Stimulated activated CD4-positive, alpha-beta T cell treated with anti-CD3 and anti-CD28 coated beads, Interleukin-15, amount 100 ng/mL, for 48 hours (primary cell): Measurements from ENCODE around the gene DSCAM.
"Not testable (repeated sequence)": the region's sequence is repeated elsewhere in the genome, so short reads cannot be mapped to it uniquely, and the experiment has no call there.

Source experiments
- DNase-seq, 2 donors: peaks; one replicate each; pipeline ENCODE4 v3.0.0-alpha.2; 2020; ENCODE audit warnings: low read depth in 2 of 2

Gene DSCAM

DNA sequence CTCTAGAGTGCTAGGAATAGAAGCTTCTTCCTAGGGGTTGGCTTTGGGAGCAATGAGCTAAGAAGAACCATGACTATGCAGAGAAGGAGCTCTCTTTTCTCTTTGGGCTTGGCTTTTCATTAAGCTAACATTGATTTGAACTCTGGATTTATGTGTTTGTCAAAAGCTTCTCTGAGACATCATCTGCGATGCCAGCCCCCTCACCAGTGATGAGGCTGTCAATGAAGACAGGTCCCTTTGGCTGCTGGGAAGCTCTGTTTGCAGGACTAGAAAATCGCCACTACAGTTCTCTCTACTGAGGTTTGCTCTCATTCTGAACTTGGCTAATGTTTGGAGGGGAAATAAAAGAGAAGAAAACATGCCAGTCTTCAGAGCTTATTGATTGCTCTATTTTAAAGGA, 794.7 kb downstream of the DSCAM start:
- DNase-seq: no peak

DNA sequence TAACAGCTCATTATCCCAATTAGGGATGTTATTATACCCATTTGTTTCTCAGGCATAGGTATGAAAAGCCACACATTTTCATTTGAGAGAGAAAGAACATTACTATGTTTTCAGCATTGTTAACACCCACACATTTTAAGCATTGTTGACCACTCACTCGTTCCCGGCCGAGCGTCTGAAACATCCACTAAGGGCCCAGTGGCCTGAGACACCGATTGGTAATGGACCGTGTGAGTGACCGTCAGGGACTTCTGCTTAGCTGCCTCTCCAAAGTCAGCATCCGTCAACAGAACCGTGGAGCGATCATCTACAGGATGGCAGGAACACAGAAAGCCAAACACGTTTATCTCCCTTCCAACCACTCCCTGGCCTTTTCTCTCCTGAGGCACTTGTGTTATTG, 795.2 kb downstream of the DSCAM start:
- no peak for DNase-seq

GRCh38 chr21:40049931-40050290, 797.0 kb downstream of the DSCAM start:
- DNase-seq: no peak

GRCh38 chr21:40049031-40049930, 797.7 kb downstream of the DSCAM start:
- no peak for DNase-seq

- DNase-seq: no peak
Measured at GRCh38 chr21:40047993-40048730, 798.8 kb downstream of the DSCAM start.

DNA sequence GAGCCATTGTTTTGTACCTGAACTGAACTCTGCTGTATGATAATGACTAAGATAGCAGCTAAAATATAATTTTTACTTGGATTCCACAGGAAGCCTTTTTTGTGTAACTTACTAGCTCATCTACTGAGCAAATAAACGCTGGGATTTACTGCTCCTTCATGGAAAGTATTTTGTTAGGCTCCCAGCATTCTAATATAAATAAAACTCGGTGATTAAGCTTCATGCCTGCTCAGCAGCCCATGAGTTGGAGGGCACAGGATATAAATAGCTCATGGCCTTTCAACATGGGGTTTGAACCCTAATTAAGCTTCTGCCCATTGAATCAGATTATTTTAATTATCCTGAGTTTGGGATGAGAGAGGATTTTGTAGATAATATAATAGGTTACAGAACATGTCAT, 799.7 kb downstream of the DSCAM start:
- DNase-seq: no peak

DNA sequence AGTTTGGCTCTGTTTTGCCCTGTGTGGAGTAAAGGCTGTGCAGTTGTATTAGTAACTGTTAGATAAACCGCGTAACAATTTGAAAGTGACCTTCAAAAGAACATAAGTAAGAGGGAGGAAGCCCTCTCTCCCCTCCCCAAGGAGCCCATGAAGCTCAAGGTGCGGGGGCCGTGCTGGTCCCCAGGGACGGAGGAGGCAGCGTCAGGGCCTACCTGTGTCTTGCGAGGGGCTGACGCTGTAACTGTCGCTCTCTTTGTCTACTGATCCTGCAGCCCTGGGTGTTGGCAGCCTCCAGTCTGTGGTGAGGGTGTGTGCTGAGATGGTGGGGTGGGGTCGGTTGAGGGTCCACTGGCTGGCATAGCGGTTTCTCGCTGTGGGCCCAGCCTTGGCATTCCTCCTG, 803.1 kb downstream of the DSCAM start:
- no peak for DNase-seq

GRCh38 chr21:40043423-40043822, 803.5 kb downstream of the DSCAM start:
- no peak for DNase-seq

DNA sequence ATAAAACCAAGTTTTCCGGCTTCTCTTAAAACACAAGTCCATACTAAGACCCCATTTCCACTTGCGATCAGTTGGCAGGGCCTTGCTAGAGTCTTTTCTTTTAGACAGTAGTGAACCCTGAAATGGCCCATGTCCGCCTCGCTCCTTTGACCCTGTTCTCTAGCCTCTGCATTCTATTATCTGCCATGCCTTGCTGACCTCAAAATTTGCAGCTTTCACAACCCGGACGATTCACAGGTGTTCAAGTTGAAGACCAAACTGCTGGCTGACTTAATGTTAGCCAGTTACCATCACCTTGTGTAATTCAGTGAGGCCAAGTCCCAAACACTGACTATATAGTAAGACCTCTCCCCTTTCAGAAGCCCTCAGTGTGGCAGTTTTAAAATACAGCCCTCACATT, 805.5 kb downstream of the DSCAM start:
- no peak for DNase-seq

GRCh38 chr21:40033156-40033782, 813.7 kb downstream of the DSCAM start:
- DNase-seq: not testable (repeated sequence)

DNA sequence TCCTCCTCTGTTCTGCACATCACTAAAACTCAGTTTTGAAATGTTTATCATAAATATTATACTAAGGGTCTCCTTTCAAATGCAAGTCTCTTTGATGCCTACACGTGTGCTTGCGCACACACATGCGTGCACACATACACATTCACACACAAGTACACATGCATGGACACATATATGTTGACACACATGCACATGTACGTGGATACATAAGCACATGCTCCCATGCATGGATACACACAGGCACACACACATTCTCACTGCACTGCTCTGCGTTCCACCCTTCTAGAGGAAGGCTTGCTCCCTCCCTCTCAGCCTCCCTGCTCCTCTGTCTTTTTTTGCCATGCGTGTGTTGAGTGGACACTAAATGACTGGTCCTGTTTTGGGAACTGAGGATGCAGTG, 817.1 kb downstream of the DSCAM start:
- no peak for DNase-seq

DNA sequence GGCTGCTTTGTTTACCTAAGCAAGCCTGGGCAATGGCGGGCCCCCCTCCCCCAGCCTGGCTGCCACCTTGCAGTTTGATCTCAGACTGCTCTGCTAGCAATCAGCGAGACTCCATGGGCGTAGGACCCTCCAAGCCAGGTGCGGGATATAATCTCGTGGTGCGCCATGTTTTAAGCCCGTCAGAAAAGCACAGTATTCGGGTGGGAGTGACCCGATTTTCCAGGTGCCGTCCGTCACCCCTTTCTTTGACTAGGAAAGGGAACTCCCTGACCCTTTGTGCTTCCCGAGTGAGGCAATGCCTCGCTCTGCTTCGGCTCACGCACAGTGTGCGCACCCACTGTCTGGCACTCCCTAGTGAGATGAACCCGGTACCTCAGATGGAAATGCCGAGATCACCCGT, 818.6 kb downstream of the DSCAM start:
- not testable (repeated sequence) for DNase-seq

DNA sequence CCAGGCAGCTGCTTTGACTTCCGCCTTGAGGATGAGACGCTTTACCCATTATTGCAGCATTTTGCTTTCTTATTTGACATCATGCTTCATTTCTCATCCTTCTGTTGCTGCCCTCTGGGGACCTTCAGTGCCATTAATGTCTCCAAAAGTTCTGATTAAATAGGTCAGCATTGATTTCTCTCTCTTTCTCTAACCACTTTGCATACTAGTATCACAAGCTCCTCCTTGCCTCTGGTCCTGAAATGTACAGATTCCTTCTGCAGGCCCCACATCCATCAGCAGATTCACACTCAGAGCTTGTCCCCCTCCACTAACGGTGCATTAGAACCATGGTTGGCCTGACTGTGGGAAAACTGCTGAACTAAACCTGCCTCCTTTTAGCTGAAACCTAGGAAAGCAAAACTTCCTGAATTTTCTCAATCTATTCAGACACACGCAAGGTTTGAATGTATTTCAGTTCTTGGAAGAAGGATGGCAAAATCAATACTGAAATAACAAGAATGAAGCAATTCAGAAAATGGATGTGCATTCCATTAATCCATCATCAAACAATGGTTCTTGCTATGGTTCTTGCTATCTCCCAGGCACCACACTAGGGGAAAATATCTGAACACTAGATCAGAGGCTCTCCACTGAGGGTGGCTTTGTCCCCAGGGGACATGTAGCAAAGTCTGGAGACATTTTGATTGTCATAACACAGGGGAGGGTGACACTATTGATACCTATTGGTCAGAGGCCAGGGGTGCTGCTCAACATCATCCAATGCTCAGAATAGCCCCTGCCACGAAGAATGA, 825.2 kb downstream of the DSCAM start:
- no peak for DNase-seq

DNA sequence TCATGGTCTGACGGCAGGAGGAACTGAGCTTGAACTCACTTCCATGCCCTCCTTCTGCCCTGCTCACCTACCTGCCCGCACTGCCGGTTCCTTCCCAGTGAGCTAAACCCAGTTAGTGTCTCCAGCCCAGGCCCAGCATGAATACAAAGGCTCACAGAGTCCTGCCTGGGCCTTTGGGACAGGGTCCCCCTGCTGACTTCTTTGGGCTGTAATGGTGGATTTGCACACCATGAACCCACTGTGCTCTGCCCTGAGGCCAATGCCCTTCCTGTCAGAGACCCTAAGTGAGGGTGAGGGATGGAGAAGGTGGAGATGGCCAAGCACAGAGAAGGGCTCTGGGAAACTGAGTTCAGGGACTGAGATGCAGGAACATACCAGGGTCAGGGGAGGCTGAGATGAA, 826.3 kb downstream of the DSCAM start:
- DNase-seq: no peak

GRCh38 chr21:40018871-40019475, 828.0 kb downstream of the DSCAM start:
- DNase-seq: no peak

- DNase-seq: no peak
Measured at GRCh38 chr21:40016667-40017066, 830.3 kb downstream of the DSCAM start.

- DNase-seq: no peak
Measured at GRCh38 chr21:40016234-40016633, 830.7 kb downstream of the DSCAM start.

- no peak for DNase-seq
Measured at GRCh38 chr21:40015818-40016217, 831.1 kb downstream of the DSCAM start.

DNA sequence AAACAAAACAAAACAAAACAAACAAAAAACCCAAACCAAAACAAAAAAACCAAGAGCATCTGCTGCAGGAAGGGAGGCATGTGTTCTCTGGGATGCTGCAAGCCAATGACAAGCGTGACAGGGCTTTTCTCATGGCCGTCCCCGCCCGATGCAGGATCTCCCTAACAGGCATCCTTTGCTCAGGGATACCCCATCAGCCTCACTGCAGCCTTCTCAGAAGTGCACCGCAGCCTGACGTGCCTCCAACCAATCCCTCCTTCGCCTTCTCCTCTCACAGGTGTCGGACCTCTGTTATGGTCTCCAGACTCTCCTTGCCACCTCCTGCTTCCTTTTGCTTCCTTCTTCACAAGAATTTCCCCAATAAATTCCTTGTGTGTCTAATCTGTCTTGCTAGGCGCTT, 832.6 kb downstream of the DSCAM start:
- DNase-seq: no peak

DNA sequence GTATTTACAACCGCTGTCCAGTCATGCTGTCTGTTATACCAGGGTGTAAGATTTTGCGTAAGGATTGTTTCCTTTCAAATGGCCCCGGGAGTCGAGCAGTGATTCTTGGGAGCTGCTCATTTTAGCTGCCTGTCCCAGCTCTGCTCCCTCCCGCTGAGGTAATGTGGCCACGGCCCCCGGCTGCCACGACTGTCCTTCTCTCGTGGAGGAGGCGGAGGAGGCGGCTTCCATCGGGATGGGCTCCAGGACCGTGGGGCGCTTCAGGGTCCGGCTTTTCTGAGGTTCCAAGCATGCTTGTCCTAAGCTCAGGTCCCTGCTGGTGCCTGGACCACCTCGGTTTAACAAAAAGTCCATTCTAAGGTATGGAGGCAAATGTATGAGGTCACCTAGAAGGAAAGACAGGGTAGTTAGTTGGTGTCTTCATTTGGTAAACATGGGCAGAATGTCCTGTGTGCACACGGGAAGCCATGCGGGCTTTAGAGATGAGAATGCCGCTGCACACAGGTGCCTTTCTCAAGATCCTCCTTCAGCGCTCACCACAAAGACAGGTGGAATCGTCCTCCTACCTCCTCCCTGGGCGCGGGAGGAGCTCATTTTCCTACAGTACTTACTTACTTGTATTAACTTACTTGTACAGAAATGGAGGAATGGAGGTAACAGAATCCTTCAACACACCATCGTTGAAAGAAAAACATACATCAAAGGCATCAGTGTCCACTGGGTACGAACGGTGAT, 833.8 kb downstream of the DSCAM start:
- no peak for DNase-seq

DNA sequence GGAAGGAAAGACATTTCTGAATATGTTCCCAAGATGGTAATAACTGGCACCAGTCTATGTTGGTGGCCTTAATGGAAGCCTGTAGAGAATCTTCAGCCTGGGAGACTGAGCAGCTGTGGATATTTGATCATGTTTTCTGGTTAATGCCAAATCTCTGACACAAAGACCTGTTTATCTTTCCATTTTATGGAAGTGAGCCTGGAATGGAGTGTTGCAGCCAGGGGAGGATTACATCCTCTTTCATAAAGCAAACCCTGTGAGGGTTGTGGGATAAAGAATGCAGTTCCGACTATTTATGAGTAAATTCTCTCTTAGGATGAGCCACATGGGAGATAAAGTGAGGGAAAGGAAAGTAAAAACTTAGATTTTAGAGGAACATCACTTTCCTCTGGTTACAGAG, 835.6 kb downstream of the DSCAM start:
- no peak for DNase-seq
